ENCODE results near the gene RYR2. TPM values are rescaled to one million over a fixed set of nuclear protein-coding genes. Genes with fewer than 3 reads are reported as not detected.

The RYR2 gene
- total and polyA plus RNA-seq, 8 donors: 1.6 to 6.9 (median 4.4) TPM

- no peaks in the 10 kb centered on the region for H3K4me1 ChIP-seq
- DNase-seq: no peak
- H3K4me3 ChIP-seq: no peak overlapping the region
- no peaks in the 10 kb centered on the region for H3K36me3 ChIP-seq
- no peak overlapping the region for H3K27ac ChIP-seq
- no peak for ATAC-seq
- TF ChIP-seq CTCF (IDR thresholded peaks at IDR 0.05): no peak
- H3K27me3 ChIP-seq: peaks cover 0 to 7% (median 3%) of the 10 kb centered on the region in 4 donors
- intact Hi-C loops (cut with DNase I): no loop called here
- no peaks in the 10 kb centered on the region for H3K9me3 ChIP-seq
- no peak for FAIRE-seq
These were observed 278.9 kb downstream of the RYR2 start for GRCh38 chr1:237320890-237321289.

- H3K36me3 ChIP-seq: no peaks in the 10 kb centered on the region
- intact Hi-C loops (cut with DNase I): no loop called here
- H3K4me1 ChIP-seq: no peaks in the 10 kb centered on the region
- no peak for TF ChIP-seq CTCF (IDR thresholded peaks at IDR 0.05)
- ATAC-seq: no peak
- no peak overlapping the region for H3K4me3 ChIP-seq
- no peaks in the 10 kb centered on the region for H3K9me3 ChIP-seq
- no peak for FAIRE-seq
- WGBS, 2 donors: 66 to 78% methylated on average over 3 of the region's 3 CpGs
- H3K27me3 ChIP-seq: peaks cover 0 to 4% (median 0%) of the 10 kb centered on the region in 4 donors
- H3K27ac ChIP-seq: no peak overlapping the region
- DNase-seq: no peak
These were observed 282.2 kb downstream of the RYR2 start for GRCh38 chr1:237324226-237324625.

- WGBS, 2 donors: 42 to 49% methylated on average over 3 of the region's 3 CpGs
- DNase-seq: no peak
- Histone ChIP-seq H3K4me3 (no peak overlapping the region), H3K4me1 (no peaks in the 10 kb centered on the region), H3K36me3 (no peaks in the 10 kb centered on the region), H3K27me3 (peaks cover 0 to 4% (median 0%) of the 10 kb centered on the region in 4 donors), H3K27ac (no peak overlapping the region), H3K9me3 (no peaks in the 10 kb centered on the region)
- intact Hi-C loops (cut with DNase I): no loop called here
- no peak for FAIRE-seq
- no peak for ATAC-seq
- TF ChIP-seq CTCF (IDR thresholded peaks at IDR 0.05): no peak
These were observed 285.1 kb downstream of the RYR2 start for GRCh38 chr1:237327061-237327460.

- no peaks in the 10 kb centered on the region for H3K9me3 ChIP-seq
- intact Hi-C loops (cut with DNase I): no loop called here
These were observed 298.9 kb downstream of the RYR2 start for GRCh38 chr1:237340892-237341291.

GRCh38 chr1:237341391-237341790, 299.4 kb downstream of the RYR2 start:
- Histone ChIP-seq H3K4me3 (no peak overlapping the region), H3K36me3 (no peaks in the 10 kb centered on the region), H3K27ac (no peak overlapping the region), H3K9me3 (no peaks in the 10 kb centered on the region), H3K4me1 (no peaks in the 10 kb centered on the region), H3K27me3 (no peaks in the 10 kb centered on the region)
- WGBS, 2 donors: 26 to 34% methylated on average over 3 of the region's 3 CpGs
- intact Hi-C loops (cut with DNase I): no loop called here
- ATAC-seq: no peak
- TF ChIP-seq CTCF (IDR thresholded peaks at IDR 0.05): no peak
- DNase-seq: no peak
- FAIRE-seq: no peak

More at GRCh38 chr1:237340892-237341291, 298.9 kb downstream of the RYR2 start:
- 56 to 57% methylated on average over 3 of the region's 3 CpGs for WGBS, 2 donors
- Histone ChIP-seq H3K27ac (no peak overlapping the region), H3K36me3 (no peaks in the 10 kb centered on the region), H3K27me3 (no peaks in the 10 kb centered on the region), H3K4me1 (no peaks in the 10 kb centered on the region), H3K4me3 (no peak overlapping the region)
- no peak for ATAC-seq
- no peak for DNase-seq
- TF ChIP-seq CTCF (IDR thresholded peaks at IDR 0.05): no peak
- no peak for FAIRE-seq

All from pancreas (tissue), 10 donors.